Measurements from ENCODE around the gene CLIP1.

DNA sequence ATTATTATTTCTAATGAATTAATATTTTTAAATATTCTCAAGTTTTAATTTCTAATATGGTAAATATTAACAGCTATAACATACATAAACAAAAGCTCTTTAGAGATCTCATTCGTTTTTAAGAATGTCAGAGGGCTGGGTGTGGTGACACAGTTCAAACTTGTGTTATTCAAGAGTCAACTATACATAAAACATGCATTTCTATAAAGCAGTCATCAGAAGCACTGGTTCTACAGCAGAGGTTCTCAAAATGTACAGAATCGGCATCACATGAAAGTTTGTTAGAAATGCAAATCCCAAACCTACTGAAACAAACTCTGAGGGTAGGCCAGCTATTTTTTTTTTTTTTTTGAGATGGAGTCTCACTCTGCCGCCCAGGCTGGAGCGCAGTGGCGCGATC lies 34.6 kb downstream of the CLIP1 start:
- TF ChIP-seq, protein P1, sequence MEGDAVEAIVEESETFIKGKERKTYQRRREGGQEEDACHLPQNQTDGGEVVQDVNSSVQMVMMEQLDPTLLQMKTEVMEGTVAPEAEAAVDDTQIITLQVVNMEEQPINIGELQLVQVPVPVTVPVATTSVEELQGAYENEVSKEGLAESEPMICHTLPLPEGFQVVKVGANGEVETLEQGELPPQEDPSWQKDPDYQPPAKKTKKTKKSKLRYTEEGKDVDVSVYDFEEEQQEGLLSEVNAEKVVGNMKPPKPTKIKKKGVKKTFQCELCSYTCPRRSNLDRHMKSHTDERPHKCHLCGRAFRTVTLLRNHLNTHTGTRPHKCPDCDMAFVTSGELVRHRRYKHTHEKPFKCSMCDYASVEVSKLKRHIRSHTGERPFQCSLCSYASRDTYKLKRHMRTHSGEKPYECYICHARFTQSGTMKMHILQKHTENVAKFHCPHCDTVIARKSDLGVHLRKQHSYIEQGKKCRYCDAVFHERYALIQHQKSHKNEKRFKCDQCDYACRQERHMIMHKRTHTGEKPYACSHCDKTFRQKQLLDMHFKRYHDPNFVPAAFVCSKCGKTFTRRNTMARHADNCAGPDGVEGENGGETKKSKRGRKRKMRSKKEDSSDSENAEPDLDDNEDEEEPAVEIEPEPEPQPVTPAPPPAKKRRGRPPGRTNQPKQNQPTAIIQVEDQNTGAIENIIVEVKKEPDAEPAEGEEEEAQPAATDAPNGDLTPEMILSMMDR (IDR thresholded peaks at IDR 0.05; ENCODE audit: insufficient read depth, low read length) = no peak
- no peak for TF ChIP-seq GABPA (IDR thresholded peaks at IDR 0.05; ENCODE audit: low read depth)
- no peak for TF ChIP-seq POLR2AphosphoS5 (IDR thresholded peaks at IDR 0.05; ENCODE audit: low read depth)
